Measurements from ENCODE around the gene NR2C2AP. TPM values are rescaled to one million over a fixed set of nuclear protein-coding genes. Genes with fewer than 3 reads are reported as not detected.
"Not testable (repeated sequence)": the region's sequence is repeated elsewhere in the genome, so short reads cannot be mapped to it uniquely, and the experiment has no call there.

NR2C2AP gene
- total RNA-seq, 1 experiment from 2014 or later: 20.6 TPM

DNA sequence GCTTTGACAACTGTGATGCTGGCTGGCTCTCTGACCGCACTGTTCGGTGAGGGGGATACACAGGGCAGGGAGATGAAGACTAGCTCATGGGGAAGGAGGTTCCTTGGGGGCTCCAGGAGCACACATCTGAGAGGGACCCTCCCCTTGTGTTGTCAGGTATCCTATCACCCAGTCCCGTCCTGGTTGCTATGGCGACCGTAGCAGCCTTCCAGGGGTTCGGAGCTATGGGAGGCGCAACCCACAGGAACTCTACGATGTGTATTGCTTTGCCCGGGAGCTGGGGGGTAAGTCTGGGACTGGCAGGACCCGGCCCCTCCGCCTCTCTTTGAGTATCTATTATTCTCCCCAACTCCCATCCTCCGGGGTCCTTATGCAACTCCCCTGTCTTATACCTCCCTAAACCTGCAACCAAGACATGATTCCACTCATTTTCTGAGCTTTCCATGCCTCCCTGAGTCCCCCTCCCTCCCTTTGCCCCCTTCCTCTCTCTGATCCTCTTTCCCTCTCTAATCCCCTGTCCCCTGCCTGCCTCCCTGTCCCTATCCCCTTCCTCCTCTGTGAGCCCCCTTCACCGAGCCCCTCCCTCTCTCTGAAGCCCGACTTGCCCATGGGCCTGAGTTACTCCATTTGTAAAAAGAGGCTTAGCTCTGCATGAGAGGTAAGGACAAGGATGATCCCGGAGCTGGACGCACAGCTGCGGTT, 21.1 kb upstream of the NR2C2AP start:
- TF ChIP-seq, protein P1, sequence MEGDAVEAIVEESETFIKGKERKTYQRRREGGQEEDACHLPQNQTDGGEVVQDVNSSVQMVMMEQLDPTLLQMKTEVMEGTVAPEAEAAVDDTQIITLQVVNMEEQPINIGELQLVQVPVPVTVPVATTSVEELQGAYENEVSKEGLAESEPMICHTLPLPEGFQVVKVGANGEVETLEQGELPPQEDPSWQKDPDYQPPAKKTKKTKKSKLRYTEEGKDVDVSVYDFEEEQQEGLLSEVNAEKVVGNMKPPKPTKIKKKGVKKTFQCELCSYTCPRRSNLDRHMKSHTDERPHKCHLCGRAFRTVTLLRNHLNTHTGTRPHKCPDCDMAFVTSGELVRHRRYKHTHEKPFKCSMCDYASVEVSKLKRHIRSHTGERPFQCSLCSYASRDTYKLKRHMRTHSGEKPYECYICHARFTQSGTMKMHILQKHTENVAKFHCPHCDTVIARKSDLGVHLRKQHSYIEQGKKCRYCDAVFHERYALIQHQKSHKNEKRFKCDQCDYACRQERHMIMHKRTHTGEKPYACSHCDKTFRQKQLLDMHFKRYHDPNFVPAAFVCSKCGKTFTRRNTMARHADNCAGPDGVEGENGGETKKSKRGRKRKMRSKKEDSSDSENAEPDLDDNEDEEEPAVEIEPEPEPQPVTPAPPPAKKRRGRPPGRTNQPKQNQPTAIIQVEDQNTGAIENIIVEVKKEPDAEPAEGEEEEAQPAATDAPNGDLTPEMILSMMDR (IDR thresholded peaks at IDR 0.05; ENCODE audit: unreplicated experiment): no peak
- no peak overlapping the region for H3K27ac Mint-ChIP-seq (ENCODE audit: low read depth, unreplicated experiment)
- POLR2A ChIA-PET: interaction anchor here (0.6 kb wide), 1 partner anchor 29 kb away, joined by 3 read pairs; no protein-coding TSS in a partner anchor
- no peaks in the 10 kb centered on the region for H3K9me3 Mint-ChIP-seq (ENCODE audit: unreplicated experiment)
- intact Hi-C loops (cut with micrococcal nuclease): no loop called here
- CTCF ChIA-PET: interaction anchor here (0.6 to 1.1 kb wide), 2 partner anchors 21 to 98 kb away, joined by 3 to 5 read pairs; partner anchors contain the start of gene NR2C2AP
- peaks cover 14% of the 10 kb centered on the region for H3K27me3 Mint-ChIP-seq (ENCODE audit: insufficient read depth, unreplicated experiment)
- H3K36me3 Mint-ChIP-seq (ENCODE audit: insufficient read depth, unreplicated experiment): no peaks in the 10 kb centered on the region
- DNase-seq (ENCODE audit: unreplicated experiment): no peak
- BruUV-seq (replicated peaks): no TSS peak
- H3K4me3 Mint-ChIP-seq (ENCODE audit: unreplicated experiment): no peak overlapping the region
- H3K4me1 Mint-ChIP-seq (ENCODE audit: insufficient read depth, unreplicated experiment): no peaks in the 10 kb centered on the region

DNA sequence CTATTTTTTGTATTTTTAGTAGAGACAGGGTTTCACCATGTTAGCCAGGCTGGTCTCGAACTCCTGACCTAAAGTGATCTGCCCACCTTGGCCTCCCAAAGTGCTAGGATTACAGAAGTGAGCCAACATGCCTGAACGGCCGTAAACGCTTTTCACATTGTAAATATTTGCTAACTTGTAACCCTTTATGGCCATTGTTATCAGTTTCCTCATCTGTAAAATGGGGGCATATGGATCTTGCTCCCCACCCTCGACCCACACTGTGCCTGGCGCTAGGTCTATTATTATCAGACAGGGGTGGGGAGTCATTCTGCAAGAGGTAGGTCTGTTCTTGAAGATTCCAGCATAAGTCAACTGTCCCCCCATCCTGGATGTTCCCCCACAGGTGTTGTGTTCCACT, 20.4 kb upstream of the NR2C2AP start:
- Mint-ChIP-seq H3K27me3 (ENCODE audit: insufficient read depth, unreplicated experiment) (peaks cover 8% of the 10 kb centered on the region), H3K4me3 (ENCODE audit: unreplicated experiment) (no peak overlapping the region), H3K4me1 (ENCODE audit: insufficient read depth, unreplicated experiment) (no peaks in the 10 kb centered on the region), H3K36me3 (ENCODE audit: insufficient read depth, unreplicated experiment) (no peaks in the 10 kb centered on the region), H3K9me3 (ENCODE audit: unreplicated experiment) (no peaks in the 10 kb centered on the region), H3K27ac (ENCODE audit: low read depth, unreplicated experiment) (no peak overlapping the region)
- ChIA-PET POLR2A (no interaction called here), CTCF (interaction anchor here (0.7 kb wide), 1 partner anchor 15 kb away, joined by 3 read pairs; no protein-coding TSS in a partner anchor)
- intact Hi-C loops (cut with micrococcal nuclease): no loop called here
- no peak for DNase-seq (ENCODE audit: unreplicated experiment)
- TF ChIP-seq, protein P1 (IDR thresholded peaks at IDR 0.05; ENCODE audit: unreplicated experiment): no peak
- BruUV-seq (replicated peaks): no TSS peak

DNA sequence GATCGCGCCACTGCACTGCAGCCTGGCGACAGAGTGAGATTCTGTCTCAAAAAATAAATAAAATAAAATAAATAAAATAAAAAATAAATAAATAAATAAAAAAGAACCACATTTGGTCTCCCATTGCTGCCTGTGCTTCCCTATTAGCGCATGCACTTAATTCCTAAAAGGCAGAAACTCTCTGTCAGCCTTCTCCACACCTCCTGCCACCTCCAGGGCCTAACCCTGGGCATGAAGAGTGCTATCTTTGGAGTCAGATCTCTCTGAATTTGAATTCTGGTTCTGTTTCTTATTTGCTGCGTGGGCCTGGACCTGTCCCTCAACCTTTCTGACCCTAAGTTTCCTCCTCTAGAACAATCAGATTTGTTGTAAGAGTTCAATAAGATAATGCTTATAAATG, 19.8 kb upstream of the NR2C2AP start:
- H3K9me3 Mint-ChIP-seq (ENCODE audit: unreplicated experiment): no peaks in the 10 kb centered on the region
- no peaks in the 10 kb centered on the region for H3K36me3 Mint-ChIP-seq (ENCODE audit: insufficient read depth, unreplicated experiment)
- no peak for DNase-seq (ENCODE audit: unreplicated experiment)
- TF ChIP-seq, protein P1 (IDR thresholded peaks at IDR 0.05; ENCODE audit: unreplicated experiment): no peak
- ChIA-PET POLR2A (no interaction called here), CTCF (interaction anchor here (0.5 to 0.7 kb wide), 2 partner anchors 15 to 18 kb away, joined by 3 read pairs; no protein-coding TSS in a partner anchor)
- H3K4me1 Mint-ChIP-seq (ENCODE audit: insufficient read depth, unreplicated experiment): no peaks in the 10 kb centered on the region
- BruUV-seq (replicated peaks): no TSS peak
- peaks cover 2% of the 10 kb centered on the region for H3K27me3 Mint-ChIP-seq (ENCODE audit: insufficient read depth, unreplicated experiment)
- H3K27ac Mint-ChIP-seq (ENCODE audit: low read depth, unreplicated experiment): no peak overlapping the region
- no peak overlapping the region for H3K4me3 Mint-ChIP-seq (ENCODE audit: unreplicated experiment)
- intact Hi-C loops (cut with micrococcal nuclease): no loop called here

DNA sequence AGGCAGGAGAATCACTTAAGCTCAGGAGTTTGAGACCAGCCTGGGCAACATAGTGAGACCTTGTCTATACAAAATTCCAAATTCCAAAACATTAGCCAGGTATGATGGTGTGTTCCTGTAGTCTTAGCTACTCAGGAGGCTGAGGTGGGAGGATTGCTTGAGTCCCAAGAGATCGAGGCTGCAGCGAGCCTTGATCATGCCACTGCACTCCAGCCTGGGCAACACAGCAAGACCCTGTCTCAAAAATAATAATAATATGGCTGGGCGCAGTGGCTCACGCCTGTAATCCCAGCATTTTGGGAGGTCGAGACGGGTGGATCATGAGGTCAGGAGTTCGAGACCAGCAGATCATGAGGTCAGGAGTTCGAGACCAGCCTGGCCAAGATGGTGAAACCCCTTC, 17.8 kb upstream of the NR2C2AP start:
- POLR2A ChIA-PET; DNase-seq (ENCODE audit: unreplicated experiment); H3K27ac Mint-ChIP-seq (ENCODE audit: low read depth, unreplicated experiment); H3K9me3 Mint-ChIP-seq (ENCODE audit: unreplicated experiment); BruUV-seq (replicated peaks); CTCF ChIA-PET; H3K4me3 Mint-ChIP-seq (ENCODE audit: unreplicated experiment); H3K4me1 Mint-ChIP-seq (ENCODE audit: insufficient read depth, unreplicated experiment); H3K36me3 Mint-ChIP-seq (ENCODE audit: insufficient read depth, unreplicated experiment); H3K27me3 Mint-ChIP-seq (ENCODE audit: insufficient read depth, unreplicated experiment); intact Hi-C loops (cut with micrococcal nuclease): not testable (repeated sequence)

Measured in MCF 10A (cell line).